GM21576 (cell line): ENCODE measurements around the gene MAP3K20.
"Not testable (repeated sequence)": the region's sequence is repeated elsewhere in the genome, so short reads cannot be mapped to it uniquely, and the experiment has no call there.

ENCODE experiments used
- ATAC-seq: cut with Tn5 transposase; IDR thresholded peaks from one replicate; pipeline ENCODE4 v1.9.1; 2021; ENCODE audit warnings: mild to moderate bottlenecking, moderate library complexity; ENCODE audit not compliant: unreplicated experiment

MAP3K20 gene

GRCh38 chr2:173193925-173194324 lies 118.3 kb downstream of the MAP3K20 start:
- no peak for ATAC-seq

- ATAC-seq: no peak
Measured at GRCh38 chr2:173195100-173195499, 119.5 kb downstream of the MAP3K20 start.

- ATAC-seq: no peak
Measured at GRCh38 chr2:173196080-173196479, 120.4 kb downstream of the MAP3K20 start.

GRCh38 chr2:173196638-173197037 lies 121.0 kb downstream of the MAP3K20 start:
- no peak for ATAC-seq

- ATAC-seq: no peak
Measured at GRCh38 chr2:173198327-173198726, 122.7 kb downstream of the MAP3K20 start.

GRCh38 chr2:173199294-173199693 lies 123.6 kb downstream of the MAP3K20 start:
- ATAC-seq: no peak

- ATAC-seq: no peak
Measured at GRCh38 chr2:173202570-173202969, 126.9 kb downstream of the MAP3K20 start.

- ATAC-seq: no peak
Measured at GRCh38 chr2:173204316-173204715, 128.7 kb downstream of the MAP3K20 start.

GRCh38 chr2:173205375-173205774 lies 129.7 kb downstream of the MAP3K20 start:
- no peak for ATAC-seq

- ATAC-seq: not testable (repeated sequence)
Measured at GRCh38 chr2:173207124-173207523, 131.5 kb downstream of the MAP3K20 start.

- peak; percentile 70 for ATAC-seq
Measured at GRCh38 chr2:173210270-173211196, 134.9 kb downstream of the MAP3K20 start.

- ATAC-seq: no peak
Measured at GRCh38 chr2:173213181-173213580, 137.5 kb downstream of the MAP3K20 start.

- ATAC-seq: no peak
Measured at GRCh38 chr2:173214213-173214612, 138.6 kb downstream of the MAP3K20 start.

- ATAC-seq: no peak
Measured at GRCh38 chr2:173215316-173215715, 139.7 kb downstream of the MAP3K20 start.

GRCh38 chr2:173216051-173216450 lies 140.4 kb downstream of the MAP3K20 start:
- ATAC-seq: no peak

GRCh38 chr2:173216668-173217067 lies 141.0 kb downstream of the MAP3K20 start:
- no peak for ATAC-seq

- no peak for ATAC-seq
Measured at GRCh38 chr2:173217116-173217840, 141.6 kb downstream of the MAP3K20 start.

GRCh38 chr2:173218326-173219056 lies 142.8 kb downstream of the MAP3K20 start:
- ATAC-seq: no peak

- no peak for ATAC-seq
Measured at GRCh38 chr2:173221132-173221695, 145.6 kb downstream of the MAP3K20 start.

- ATAC-seq: peak; percentile 93
Measured at GRCh38 chr2:173221937-173222594, 146.4 kb downstream of the MAP3K20 start.
